Stimulated activated CD4-positive, alpha-beta T cell treated with anti-CD3 and anti-CD28 coated beads, TNF-alpha, amount 100 ng/mL, for 48 hours (primary cell): ENCODE data around the gene FAHD1.

ENCODE experiments used
- DNase-seq, 3 donors: peaks; one replicate each; pipeline ENCODE4 v3.0.0-alpha.2; 2020; ENCODE audit warnings: low read depth in 3 of 3

FAHD1 gene

GRCh38 chr16:1817276-1817589 lies 9.8 kb upstream of the FAHD1 start:
- no peak for DNase-seq

DNA sequence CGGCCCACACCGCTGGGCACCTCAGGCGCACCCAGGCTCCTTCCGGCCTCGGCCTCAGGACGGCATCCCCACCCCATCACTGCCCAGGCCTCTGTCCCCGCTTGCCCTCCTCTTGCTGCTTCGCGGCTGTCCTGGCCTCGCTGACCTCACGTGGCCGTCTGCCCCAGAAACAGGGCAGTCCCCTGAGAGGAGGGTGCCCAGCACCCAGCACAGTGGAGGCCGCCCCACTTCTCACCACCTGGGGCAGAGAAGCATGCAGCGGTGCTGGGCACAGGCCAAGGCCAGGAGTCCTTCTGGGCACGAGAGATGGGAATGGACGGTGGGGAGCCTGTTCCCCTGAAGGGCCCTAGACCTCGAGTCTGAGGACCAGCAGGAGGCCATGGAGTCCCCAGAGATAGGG lies 9.3 kb upstream of the FAHD1 start:
- no peak for DNase-seq

- DNase-seq, result no peak
Observed at GRCh38 chr16:1818204-1818872, 8.7 kb upstream of the FAHD1 start.

GRCh38 chr16:1818873-1819525 lies 8.0 kb upstream of the FAHD1 start:
- no peak for DNase-seq

GRCh38 chr16:1819611-1820010 lies 7.4 kb upstream of the FAHD1 start:
- no peak for DNase-seq

DNA sequence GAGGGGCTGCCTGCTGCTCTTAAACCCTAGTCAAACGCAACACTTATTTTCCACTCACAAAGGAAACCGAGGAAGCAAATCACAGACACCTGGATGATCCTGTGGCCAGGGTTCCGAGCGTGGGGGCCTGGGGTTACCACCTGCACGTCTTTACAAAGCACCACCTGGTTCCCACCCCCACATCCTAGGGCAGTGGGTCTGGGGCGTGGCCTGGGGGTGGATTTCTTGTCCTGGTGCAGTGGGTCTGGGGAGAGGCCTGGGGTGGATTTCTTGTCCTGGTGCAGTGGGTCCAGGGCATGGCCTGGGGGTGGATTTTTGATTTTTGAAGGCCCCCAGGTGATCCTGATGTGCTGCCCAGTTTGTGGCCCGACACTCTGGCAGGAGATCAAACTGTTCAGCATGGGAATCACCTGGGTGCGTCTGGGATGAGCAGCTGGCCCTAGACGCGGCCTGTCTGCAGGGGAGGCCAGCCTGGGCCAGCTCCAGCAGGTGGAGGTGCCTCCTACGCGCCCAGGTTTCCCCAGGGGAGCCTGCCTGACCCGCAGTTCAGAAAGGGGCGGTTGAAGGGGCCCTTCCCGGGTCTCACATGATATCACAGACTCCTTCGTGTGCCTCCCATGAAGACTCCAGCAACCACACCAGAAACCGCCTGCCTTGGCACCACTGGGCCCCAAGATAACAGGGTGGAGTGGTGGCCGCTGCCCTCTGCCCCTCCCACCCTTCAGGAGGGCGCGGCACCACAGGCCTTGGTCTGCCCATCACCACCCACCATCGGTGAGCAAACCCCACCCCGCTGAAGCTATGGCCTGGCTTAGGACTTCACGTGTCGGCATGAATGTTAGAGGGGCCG lies 6.7 kb upstream of the FAHD1 start:
- DNase-seq, result no peak

GRCh38 chr16:1820946-1821290 lies 6.1 kb upstream of the FAHD1 start:
- no peak for DNase-seq

DNA sequence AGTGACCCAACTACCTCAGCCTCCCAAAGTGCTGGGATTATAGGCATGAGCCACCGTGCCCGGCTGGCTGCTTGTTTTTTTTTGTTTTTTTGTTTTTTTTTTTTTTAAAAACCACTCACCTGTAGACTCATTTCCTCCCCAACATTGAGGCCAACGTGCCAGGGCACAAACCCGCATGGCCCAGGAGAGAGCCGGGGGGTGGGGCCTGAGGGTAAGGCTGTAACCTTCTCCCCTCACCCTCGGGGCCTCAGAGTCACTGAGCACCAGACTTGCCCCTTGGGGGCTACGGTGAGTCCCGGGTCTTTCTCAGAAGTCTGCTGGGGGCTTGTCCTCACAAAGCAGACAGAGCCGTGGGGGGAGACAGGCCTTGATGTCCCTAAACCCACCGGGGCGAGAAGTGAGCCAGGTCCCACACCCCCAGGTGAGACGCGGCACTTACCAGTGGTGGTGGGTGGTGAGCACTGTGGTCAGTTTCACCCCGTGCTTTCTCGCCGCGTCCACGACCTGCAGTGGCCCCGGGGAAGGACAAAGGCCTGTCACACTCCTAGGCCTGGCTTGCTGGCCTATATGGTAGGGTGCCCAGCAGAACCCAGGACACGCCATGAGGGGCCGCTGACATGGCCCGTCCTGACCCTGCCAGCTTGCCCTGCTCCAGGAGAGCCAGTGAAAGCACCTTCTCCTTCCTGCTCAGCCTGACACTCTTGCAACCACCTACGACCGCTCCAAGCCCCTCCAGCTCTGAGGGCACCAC lies 5.0 kb upstream of the FAHD1 start:
- DNase-seq, result no peak

DNA sequence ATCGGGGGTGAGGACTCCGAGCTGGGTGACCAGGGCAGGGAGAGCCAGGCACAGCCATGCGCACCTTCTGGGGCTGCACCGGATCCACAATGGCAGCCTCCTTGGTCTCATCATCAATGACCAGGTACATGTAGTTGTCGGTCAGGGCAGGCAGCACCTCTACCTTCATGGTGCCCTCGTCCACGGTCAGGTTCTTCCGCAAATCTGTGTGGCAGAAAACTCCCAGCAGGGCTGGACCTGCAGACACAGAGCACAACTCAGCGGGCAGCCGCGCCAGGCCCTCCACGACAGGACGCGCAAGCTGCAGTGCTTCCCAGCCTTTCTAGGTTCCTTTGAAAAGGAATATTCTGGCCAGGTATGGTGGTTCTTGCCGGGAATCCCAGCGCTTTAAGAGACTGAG lies 4.2 kb upstream of the FAHD1 start:
- no peak for DNase-seq

GRCh38 chr16:1823821-1824220 lies 3.2 kb upstream of the FAHD1 start:
- no peak for DNase-seq

DNA sequence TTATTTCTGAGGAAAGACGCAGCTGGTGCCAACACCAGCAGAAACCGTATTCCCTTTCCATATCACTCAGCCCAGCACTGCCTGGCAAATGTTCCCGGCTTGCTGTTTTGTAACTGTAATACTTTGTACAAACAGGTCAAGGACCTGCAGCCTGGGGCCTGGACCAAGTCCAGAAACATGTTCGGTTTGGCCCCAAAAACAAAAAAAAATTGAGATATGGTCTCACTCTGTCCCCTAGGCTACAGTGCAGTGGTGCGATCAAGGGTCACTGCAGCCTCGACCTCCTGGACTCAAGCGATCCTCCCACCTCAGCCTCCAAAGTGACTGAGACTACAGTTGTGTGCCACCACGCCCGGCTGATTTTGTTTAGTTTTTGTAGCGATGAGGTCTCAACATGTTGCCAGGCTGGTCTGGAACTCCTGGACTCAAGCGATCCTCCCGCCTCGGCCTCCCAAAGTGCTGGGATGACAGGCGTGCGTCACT lies 1.6 kb upstream of the FAHD1 start:
- no peak for DNase-seq

DNA sequence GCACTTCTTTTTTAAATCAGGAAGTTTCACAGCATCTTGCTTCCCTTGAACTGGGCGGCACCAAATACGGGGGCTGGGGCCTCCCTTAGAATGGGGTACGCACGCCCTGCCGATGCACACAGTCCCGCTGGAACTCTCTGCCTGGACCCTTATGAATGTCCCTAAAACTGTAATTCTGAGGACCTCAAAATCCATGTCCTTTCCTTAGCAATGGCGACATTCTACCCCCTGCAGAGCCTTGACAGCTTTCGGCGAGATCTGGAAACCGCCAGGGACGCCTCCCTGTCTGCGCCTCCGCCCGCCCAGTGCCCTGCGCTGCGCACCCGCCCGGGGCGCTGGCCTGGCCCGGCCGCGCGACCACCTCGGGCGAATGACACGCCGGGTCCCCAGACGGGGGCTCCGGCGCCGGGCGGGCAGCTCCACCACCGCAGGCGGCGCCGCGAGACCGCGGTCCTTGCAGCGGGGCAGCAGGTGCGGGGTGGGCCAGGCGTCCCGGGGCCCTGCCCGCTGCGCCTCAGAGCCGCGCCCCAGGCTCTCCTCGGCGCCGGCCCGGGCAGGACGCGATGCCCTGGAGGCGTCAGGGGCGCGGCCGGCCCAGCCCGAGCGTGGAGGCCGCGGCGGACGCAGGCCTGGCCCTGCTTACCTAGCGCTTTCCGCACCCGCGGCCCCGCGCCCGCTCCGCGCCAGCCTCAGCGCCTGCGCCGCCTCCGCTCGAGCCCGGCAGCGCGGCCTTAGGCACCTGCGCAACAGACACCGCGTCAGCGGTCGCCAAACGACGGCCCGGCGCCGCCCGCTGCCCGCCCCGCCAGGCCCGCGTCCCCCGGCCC lies 929 bp upstream of the FAHD1 start:
- DNase-seq, result peak; percentile 44 to 61 (median 44)

DNA sequence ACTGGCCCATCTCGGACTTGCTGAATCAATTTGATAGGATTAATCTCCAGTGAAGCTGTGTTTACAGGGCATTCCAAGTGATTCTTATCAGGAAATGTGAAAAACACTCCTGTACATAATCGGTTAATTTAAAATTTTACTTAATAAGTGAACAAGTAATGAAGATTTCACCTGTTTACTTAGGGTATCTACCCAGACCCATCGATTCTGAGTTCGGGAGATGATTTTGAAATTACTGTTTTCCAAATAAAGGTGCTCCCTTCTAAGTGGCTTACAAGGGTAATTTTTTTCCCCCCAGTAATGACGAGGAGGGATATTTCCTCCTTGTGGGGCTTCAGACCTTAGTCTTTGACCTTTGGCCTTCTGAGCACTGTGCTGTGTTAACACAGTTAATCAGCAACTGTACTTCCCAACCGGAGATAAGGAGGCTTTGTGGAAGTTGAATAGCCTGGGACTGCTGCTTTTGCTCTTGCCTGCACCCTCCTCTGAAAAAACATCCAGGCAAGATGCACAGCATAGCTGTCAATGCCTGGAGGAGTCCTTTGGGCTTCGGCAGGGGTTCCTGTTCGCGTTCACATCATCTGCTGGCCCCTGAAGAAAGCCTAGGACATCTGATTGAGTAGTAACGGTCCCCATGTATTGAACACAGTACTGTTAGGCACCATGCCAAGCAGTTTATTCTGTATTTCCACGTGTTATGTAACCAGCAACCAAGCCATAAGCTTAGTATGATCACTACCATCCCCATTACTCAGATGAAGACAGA lies 1.8 kb downstream of the FAHD1 start:
- DNase-seq, result no peak

DNA sequence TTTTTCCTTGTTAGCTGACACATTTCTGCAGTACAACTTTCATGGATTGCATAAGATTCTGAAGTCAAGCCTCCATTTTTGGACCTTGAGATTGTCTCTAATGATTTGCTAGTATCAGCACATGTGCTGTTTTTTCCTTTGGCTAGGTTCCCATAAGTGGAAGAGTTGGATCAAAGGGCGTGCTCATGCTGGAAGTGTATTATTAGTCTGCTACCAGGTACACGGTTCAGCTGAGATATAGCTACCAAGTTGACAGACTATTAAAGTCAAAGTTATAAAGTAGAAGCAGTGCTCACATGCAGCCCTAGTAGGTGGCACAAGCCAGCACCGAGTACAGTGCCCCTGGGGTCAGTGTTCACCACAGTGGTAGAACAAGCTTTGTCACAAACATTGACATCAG lies 3.2 kb downstream of the FAHD1 start:
- no peak for DNase-seq

GRCh38 chr16:1831186-1832075 lies 4.4 kb downstream of the FAHD1 start:
- DNase-seq, result no peak

DNA sequence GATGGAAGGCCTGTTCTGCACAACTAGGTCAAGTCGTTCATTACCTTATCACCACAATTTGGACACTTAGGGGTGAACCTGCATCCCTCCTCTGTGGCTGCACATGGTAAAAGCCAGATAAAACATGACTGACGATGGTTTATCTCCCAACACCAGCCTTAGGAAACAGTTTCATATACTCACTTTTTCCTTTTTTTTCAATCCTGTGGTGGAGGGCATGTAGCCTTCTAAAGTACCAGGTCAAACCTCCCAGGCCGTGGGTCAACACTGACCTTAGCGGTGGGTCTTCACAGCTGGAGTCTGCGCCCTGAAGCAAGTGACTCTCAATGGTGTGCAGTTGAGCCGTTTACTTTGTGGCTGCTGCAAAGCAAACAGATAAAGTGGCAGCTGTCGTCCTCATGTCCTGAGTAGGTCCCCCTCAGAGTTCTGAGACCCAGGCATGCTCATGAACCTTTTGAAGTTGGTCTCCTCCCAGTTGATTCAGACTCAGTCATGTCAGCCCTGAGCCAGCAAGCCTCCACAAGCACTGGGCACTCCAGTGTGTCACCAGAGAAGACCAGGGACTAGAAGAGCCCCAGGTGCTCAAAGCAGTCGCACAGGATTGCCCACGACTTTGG lies 5.9 kb downstream of the FAHD1 start:
- DNase-seq, result no peak

DNA sequence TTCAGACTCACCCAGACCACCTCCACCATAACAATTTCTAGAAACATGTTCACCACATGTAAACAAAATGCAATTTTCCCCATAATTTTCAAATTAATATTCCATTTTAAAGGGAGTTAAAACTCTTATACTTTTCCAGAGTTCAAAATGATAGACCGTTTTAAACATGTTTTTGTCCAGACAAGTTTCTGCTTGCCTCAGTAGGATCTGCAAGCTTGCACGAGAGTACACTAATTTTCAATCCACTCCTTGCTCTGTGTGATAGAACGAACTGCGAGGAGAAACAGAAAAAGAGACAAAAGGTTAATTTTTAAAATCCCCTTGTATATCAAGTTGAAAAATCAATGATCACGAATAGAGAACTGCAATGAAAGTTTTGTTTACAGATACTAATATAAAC lies 7.1 kb downstream of the FAHD1 start:
- no peak for DNase-seq

DNA sequence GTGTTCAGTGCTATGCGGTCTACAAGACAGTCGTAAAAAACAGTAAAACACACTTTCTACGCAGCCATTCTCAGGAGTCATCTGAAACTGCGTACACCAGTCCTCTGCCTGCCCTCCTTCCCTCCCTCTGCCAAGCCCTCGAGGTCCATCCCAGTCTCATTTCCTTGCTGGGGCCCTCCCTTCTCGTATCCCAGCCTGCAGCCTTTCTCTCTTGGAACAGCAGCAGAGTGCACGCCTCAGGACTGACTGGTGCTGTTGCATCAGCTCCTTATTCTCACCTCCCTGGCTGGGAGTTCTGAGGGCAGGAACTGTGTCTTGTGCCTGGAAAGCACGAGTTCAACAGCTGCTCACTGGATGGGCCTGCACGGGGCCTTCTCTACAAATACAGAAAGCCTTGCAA lies 12.5 kb downstream of the FAHD1 start:
- DNase-seq, result no peak

- no peak for DNase-seq
Observed at GRCh38 chr16:1845985-1846384, 19.0 kb downstream of the FAHD1 start.
